ENCODE data around the gene PRR22.
"Not testable (repeated sequence)": the region's sequence is repeated elsewhere in the genome, so short reads cannot be mapped to it uniquely, and the experiment has no call there.

GRCh38 chr19:5780916-5781315 is 3.6 kb downstream of the PRR22 start:
- not testable (repeated sequence) for TF ChIP-seq CTCF (conservative IDR thresholded peaks at IDR 0.05; ENCODE audit: low read length); EZH2phosphoT487 (IDR thresholded peaks at IDR 0.05; ENCODE audit: borderline replicate concordance, low read depth, low read length)
